ENCODE data around the gene CXCR5.

CXCR5 gene

DNA sequence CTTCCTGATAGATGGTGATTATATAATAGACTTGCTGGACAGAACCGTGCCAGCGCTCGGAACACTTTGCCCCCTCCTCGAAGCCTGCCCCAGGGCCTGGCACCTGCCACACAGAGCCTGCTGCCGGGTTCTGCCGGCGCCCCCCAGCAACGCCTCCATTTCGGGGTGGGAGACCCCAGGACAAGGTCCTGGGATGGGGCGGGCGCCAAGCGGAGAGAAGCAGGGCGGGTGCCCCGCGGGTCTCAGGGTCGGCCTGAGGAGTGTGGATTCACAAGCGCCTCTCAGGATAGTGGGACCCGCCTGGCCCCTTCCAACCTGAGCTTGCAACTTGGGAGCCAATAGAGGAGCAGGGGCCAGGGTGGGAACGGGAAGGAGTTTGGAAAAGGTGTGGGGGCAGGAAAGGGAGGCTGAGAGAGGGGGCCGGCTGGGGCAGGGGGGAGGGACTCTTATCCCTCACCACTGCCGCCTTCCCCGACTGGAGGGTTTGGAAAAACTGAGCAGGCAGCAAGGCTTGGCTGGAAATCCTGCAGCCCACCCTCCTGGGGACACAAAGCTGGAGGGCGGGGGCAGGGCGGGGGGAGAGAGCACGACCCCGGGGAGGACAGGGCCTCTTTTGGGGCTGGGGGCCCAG, 45.3 kb downstream of the CXCR5 start:
- DNase-seq (ENCODE audit: low read depth) = peak; percentile 60
- peak overlapping the region; percentile 78 for H3K4me3 ChIP-seq (ENCODE audit: low read depth, low read length)
- TF ChIP-seq, protein P1, sequence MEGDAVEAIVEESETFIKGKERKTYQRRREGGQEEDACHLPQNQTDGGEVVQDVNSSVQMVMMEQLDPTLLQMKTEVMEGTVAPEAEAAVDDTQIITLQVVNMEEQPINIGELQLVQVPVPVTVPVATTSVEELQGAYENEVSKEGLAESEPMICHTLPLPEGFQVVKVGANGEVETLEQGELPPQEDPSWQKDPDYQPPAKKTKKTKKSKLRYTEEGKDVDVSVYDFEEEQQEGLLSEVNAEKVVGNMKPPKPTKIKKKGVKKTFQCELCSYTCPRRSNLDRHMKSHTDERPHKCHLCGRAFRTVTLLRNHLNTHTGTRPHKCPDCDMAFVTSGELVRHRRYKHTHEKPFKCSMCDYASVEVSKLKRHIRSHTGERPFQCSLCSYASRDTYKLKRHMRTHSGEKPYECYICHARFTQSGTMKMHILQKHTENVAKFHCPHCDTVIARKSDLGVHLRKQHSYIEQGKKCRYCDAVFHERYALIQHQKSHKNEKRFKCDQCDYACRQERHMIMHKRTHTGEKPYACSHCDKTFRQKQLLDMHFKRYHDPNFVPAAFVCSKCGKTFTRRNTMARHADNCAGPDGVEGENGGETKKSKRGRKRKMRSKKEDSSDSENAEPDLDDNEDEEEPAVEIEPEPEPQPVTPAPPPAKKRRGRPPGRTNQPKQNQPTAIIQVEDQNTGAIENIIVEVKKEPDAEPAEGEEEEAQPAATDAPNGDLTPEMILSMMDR (conservative IDR thresholded peaks at IDR 0.05; ENCODE audit: low read depth, low read length) = no peak

DNA sequence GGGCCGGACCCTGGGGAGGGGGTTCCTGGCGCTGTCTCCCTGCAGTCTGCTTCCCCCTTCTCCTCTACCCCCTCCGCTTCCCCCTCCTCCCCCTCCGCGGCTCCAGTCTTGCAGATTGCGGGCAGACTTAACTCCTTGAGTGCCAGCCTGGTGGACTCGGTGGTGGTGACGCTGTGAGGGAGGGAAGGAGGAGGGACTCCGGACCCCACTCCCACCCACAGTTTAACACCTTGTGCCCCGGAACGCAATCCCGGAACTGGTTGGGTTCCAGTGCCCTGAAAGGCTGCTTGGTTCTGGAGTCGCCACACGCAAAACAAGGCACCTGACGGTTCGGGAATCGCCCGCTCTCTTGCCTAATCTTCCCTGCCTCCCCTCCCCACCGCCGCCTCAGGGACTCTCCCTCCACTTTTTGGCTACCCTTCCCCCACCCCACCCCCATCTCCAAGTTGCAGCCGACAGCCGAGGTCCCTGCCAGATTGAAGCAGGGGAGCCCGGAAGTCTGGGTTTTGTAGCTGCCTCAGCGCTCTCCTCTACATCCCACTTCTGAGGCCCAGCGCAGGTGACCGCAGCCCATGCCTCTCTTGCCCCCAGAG, 45.9 kb downstream of the CXCR5 start:
- TF ChIP-seq, protein P1 (conservative IDR thresholded peaks at IDR 0.05; ENCODE audit: low read depth, low read length) = no peak
- DNase-seq (ENCODE audit: low read depth) = peak; percentile 88
- peak overlapping the region; percentile 78 for H3K4me3 ChIP-seq (ENCODE audit: low read depth, low read length)

DNA sequence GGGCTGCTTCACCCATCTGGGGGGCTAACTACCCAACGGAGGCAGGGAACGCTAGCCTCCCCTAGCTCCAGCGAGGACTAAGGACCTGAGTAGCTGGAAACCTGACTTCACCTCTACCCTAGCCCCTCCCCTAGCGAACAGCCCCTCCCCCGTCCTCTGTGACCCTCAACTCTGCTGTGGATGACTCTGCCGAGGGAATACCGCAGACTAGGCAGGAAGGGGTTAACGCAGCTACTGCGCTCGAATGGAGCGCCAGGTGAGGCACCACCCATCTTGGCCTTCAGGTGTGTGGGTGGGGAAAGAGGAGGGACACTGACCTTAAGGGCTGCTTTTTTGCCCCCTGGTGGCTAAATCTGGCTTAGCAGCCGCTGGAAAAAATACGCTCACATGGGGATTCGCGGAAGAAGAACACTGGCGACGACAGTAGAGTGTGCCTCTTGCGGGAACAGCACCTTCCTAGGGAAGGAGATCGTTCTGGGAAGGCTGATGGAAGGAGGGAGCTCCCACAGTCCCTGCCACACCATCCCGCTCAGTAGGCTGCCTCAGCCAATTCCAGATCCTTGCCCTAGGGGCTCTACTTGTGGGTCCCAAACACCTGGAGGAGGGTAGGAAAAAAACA, 46.5 kb downstream of the CXCR5 start:
- TF ChIP-seq, protein P1 (conservative IDR thresholded peaks at IDR 0.05; ENCODE audit: low read depth, low read length) = peak; percentile 94
- H3K4me3 ChIP-seq (ENCODE audit: low read depth, low read length) = peak overlapping the region; percentile 78
- peak; percentile 77 for DNase-seq (ENCODE audit: low read depth)

DNA sequence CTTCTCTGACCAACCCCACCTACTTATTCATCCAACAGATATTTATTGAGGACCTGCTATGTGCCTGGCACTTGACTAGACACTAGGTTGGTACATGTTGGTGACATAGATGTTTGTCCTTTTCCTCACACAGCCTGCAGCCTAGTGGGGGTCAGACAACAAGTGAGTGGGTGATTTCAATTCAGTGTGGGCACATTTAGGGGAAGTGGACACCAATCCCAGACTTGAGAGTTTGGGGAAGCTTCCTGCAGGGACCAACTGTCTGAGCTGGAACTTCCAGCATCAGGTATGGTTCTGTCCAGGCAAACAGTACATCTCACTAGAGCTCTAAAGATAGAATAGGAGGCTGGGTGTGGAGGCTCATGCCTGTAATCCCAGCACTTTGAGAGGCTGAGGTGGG, 47.9 kb downstream of the CXCR5 start:
- DNase-seq (ENCODE audit: low read depth) = no peak
- TF ChIP-seq, protein P1 (conservative IDR thresholded peaks at IDR 0.05; ENCODE audit: low read depth, low read length) = no peak
- no peak overlapping the region for H3K4me3 ChIP-seq (ENCODE audit: low read depth, low read length)

DNA sequence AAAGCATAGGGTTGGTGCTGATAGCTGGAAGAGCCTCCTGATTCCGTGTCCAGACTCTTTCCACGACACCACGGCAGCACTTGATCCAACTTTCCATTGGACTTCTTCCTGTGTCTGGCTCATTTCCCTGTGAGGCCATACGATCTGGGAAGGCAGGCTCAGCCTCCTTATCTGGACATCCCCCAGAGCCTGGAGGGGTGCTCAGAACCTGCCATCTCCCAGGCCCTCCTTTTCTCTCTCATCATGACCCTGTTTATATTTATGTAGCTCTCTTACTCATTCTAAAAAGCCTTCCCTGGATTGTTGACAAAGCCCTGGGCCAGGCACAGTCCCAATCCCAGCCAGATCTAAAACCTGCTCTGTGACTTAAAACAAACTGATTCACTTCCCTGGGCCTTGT, 49.8 kb downstream of the CXCR5 start:
- no peak for DNase-seq (ENCODE audit: low read depth)
- TF ChIP-seq, protein P1 (conservative IDR thresholded peaks at IDR 0.05; ENCODE audit: low read depth, low read length) = no peak
- no peak overlapping the region for H3K4me3 ChIP-seq (ENCODE audit: low read depth, low read length)

DNA sequence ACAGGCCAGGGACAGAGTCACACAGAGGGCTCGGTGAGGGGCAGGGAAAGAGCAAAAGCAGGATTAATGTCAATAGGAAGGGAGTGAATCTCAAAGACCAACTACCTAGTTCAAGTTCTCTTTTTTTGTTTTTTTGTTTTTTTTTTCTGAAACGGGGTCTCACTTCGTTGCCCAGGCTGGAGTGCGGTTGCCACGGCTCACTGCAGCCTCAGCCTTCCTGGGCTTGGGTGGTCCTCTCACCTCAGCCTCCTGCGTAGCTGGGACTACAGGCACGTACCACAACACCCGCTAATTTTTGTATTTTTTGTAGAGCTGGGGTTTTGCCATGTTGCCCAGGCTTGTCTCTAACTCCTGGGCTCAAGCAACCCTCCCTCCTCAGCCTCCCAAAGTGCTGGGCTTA, 51.7 kb downstream of the CXCR5 start:
- DNase-seq (ENCODE audit: low read depth) = no peak
- TF ChIP-seq, protein P1 (conservative IDR thresholded peaks at IDR 0.05; ENCODE audit: low read depth, low read length) = no peak
- H3K4me3 ChIP-seq (ENCODE audit: low read depth, low read length) = no peak overlapping the region
